ENCODE measurements around the gene TMEM88. TPM values are rescaled to one million over a fixed set of nuclear protein-coding genes. Genes with fewer than 3 reads are reported as not detected.
A peak's percentile ranks its signal among the peaks of the same experiment; 100 is the strongest.
"Not testable (repeated sequence)": the region's sequence is repeated elsewhere in the genome, so short reads cannot be mapped to it uniquely, and the experiment has no call there.

Gene TMEM88
- polyA plus RNA-seq, 3 donors = 22.5 to 30.2 (median 24.3) TPM

GRCh38 chr17:7850701-7851437 lies 4.0 kb upstream of the TMEM88 start:
- DNase-seq (ENCODE audit: extremely low read depth in 1 of 11, low read depth in 9 of 11, low spot score in 4 of 11) = no peak

GRCh38 chr17:7851438-7852261 lies 3.2 kb upstream of the TMEM88 start:
- peak in 4 of 11 donors; percentile 82 to 87 (median 85) for DNase-seq (ENCODE audit: extremely low read depth in 1 of 11, low read depth in 9 of 11, low spot score in 4 of 11)

- no peak for DNase-seq (ENCODE audit: extremely low read depth in 1 of 11, low read depth in 9 of 11, low spot score in 4 of 11)
These were observed 2.6 kb upstream of the TMEM88 start for GRCh38 chr17:7852262-7852670.

DNA sequence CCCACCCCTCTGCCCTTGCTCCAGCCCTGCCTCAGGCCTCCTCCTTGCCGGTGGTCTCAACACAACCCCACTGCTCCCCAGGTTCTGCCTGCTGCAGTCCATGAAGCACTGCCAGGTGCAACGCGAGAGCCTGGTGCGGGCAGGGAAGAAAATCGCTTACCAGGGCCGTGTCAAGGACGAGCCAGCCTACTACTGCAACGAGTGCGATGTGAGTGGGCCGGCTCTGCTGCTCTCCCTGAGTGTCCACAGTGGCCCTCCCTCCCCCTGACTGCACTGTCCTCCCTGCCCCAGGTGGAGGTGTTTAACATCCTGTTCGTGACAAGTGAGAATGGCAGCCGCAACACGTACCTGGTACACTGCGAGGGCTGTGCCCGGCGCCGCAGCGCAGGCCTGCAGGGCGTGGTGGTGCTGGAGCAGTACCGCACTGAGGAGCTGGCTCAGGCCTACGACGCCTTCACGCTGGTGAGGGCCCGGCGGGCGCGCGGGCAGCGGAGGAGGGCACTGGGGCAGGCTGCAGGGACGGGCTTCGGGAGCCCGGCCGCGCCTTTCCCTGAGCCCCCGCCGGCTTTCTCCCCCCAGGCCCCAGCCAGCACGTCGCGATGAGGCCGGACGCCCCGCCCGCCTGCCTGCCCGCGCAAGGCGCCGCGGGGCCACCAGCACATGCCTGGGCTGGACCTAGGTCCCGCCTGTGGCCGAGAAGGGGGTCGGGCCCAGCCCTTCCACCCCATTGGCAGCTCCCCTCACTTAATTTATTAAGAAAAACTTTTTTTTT lies 1.8 kb upstream of the TMEM88 start:
- DNase-seq (ENCODE audit: extremely low read depth in 1 of 11, low read depth in 9 of 11, low spot score in 4 of 11) = no peak

GRCh38 chr17:7853691-7854038 lies 1.2 kb upstream of the TMEM88 start:
- no peak for DNase-seq (ENCODE audit: extremely low read depth in 1 of 11, low read depth in 9 of 11, low spot score in 4 of 11)

DNA sequence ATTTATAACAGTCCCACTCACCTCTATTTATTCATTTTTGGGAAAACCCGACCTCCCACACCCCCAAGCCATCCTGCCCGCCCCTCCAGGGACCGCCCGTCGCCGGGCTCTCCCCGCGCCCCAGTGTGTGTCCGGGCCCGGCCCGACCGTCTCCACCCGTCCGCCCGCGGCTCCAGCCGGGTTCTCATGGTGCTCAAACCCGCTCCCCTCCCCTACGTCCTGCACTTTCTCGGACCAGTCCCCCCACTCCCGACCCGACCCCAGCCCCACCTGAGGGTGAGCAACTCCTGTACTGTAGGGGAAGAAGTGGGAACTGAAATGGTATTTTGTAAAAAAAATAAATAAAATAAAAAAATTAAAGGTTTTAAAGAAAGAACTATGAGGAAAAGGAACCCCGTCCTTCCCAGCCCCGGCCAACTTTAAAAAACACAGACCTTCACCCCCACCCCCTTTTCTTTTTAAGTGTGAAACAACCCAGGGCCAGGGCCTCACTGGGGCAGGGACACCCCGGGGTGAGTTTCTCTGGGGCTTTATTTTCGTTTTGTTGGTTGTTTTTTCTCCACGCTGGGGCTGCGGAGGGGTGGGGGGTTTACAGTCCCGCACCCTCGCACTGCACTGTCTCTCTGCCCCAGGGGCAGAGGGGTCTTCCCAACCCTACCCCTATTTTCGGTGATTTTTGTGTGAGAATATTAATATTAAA lies 638 bp upstream of the TMEM88 start:
- DNase-seq (ENCODE audit: extremely low read depth in 1 of 11, low read depth in 9 of 11, low spot score in 4 of 11) = no peak

GRCh38 chr17:7855660-7856010 lies 769 bp downstream of the TMEM88 start:
- DNase-seq (ENCODE audit: extremely low read depth in 1 of 11, low read depth in 9 of 11, low spot score in 4 of 11) = no peak

GRCh38 chr17:7856011-7856810 lies 1.3 kb downstream of the TMEM88 start:
- DNase-seq (ENCODE audit: extremely low read depth in 1 of 11, low read depth in 9 of 11, low spot score in 4 of 11) = peak in 1 of 11 donors; percentile 30

DNA sequence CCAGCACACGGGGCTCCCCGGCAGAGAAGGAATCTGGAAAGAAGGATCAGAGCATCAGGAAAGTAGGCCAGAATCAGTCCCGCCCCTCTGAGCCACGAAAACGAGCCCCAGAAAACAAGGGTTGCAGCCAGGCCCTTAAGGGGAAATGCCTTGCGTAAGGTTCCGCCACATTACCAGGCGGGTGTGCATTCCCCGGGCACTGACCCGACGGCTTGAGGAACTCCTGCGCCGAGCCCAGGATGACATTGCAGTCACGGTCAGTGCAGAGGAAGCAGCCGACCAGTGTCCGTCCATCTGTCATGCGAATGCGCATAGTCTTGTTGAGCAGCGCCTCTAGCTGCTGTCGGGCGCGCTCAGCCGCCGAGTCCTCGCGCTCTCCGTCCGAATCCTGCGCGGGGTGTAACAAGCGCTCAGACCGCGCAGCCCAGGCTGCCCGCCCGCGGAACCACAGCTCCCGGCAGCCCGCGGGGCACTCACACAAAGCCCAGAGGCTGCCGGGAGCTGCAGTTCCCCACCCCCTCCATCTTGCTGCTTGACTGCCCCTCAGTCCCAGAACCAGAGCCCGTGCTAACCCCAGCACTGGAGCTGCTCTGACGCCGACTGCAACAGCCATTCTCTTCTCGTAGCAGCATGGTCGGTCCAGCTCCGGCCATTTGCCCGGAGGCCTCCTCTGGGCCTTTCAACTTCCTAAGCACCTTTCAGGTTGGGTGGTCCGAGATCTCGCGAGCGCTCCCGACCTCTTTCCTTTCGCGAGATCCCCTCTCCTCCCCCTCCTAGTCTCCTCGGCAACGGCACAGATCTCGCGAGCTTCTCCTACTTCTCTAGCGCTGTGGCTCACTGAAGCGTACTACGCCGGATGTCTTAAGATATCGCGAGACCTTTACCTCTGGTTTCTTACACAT lies 2.2 kb downstream of the TMEM88 start, which contains the start of gene NAA38:
Gene NAA38, minus strand, starts transcription at position 749 of the 902 bp plus-strand sequence. Its CDS starts 96 bp downstream, at position 653.
- DNase-seq (ENCODE audit: extremely low read depth in 1 of 11, low read depth in 9 of 11, low spot score in 4 of 11) = peak; percentile 98 to 100 (median 99)

GRCh38 chr17:7857713-7858521 lies 3.1 kb downstream of the TMEM88 start, which contains the start of gene CYB5D1:
CYB5D1 (plus strand) TSS chr17:7858003; CDS start chr17:7858135, 132 bp downstream.
- peak in 9 of 11 donors; percentile 89 to 94 (median 91) for DNase-seq (ENCODE audit: extremely low read depth in 1 of 11, low read depth in 9 of 11, low spot score in 4 of 11)

- DNase-seq (ENCODE audit: extremely low read depth in 1 of 11, low read depth in 9 of 11, low spot score in 4 of 11) = peak in 2 of 11 donors; percentile 18 to 33
These were observed 3.6 kb downstream of the TMEM88 start for GRCh38 chr17:7858522-7858810.

DNA sequence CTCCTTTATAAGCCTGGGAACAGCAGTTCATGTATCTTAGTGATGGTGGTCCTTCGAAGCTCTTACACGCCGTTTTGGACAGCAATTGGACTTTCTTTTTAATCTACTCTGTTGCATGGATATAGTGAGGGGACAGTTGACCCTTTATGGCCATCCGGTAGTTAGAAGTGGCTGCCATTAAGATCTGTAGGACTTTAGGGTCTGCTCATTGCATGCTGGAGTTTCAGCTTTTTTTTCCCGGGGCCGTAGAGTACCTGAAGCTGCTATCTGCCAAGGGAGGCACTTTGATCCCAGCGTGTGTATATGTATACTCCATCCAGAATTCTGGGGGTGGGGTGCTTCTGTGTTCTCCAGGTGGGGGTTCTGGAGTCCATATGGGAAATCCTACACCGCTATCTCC lies 4.2 kb downstream of the TMEM88 start:
- no peak for DNase-seq (ENCODE audit: extremely low read depth in 1 of 11, low read depth in 9 of 11, low spot score in 4 of 11)

DNA sequence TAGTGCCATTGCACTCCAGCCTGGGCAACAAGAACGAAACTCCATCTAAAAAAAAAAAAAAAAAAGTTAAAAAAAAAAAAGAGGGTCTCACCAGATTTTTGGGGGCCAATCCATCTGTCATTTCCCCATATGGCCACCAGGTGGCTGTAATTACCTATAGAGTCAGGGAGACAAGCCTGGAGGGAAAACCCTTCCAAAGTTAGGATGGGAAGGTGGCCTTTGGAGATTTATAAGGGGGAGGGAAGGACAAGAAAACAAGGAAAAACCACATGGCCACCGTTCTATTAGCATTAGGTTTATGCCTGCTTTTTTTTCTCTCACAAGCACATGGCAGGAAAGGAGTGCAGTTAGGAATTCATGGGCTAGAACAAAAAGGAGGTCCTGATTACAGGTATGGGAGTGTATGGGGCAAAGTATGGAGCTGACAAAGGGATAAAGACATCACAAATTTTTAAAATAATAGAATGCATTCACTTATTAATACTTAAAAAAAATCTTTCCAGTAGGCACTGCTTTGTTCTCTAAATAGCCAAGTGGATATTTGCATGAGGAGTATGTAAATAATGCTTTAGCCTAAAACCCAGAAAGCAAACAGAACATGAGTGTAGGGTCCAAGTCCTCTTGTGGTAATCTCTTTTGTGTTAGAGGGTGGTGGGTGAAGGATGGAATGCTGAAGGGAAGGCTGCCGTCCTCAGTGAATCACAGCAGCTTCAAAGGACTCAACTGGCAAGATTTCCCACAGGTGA lies 8.0 kb downstream of the TMEM88 start:
- DNase-seq (ENCODE audit: extremely low read depth in 1 of 11, low read depth in 9 of 11, low spot score in 4 of 11) = peak in 2 of 11 donors; percentile 28 to 46

GRCh38 chr17:7864384-7864783 lies 9.5 kb downstream of the TMEM88 start:
- DNase-seq (ENCODE audit: extremely low read depth in 1 of 11, low read depth in 9 of 11, low spot score in 4 of 11) = not testable (repeated sequence)

GRCh38 chr17:7864995-7865650 lies 10.3 kb downstream of the TMEM88 start:
- no peak for DNase-seq (ENCODE audit: extremely low read depth in 1 of 11, low read depth in 9 of 11, low spot score in 4 of 11)
